ENCODE measurements around the gene NAB2. TPM values are rescaled to one million over a fixed set of nuclear protein-coding genes. Genes with fewer than 3 reads are reported as not detected.

Gene NAB2
- total and polyA plus RNA-seq, 2 of the 8 experiments (the other 6 are each of a cell fraction or from before 2014, with no cell fraction given) = 20.9 to 23.5 TPM

DNA sequence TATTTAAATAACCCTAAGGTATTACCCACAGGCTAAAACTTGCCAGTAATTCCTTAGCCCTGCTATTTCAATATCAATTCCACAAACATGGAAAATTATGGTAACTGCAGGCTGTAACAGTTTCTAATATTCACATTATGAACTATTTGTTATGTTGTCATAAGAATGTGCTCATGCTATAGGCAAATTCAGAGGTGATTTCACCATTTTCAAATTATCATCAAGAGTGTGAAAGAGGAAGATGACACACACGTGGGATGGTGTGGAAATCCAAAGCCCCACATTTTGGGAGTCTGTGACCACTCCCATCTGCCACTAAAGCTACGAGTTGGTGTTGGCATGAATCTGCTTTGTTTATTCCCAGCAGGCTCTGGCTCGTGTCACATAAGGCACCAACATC, 33.1 kb upstream of the NAB2 start:
- H3K27ac ChIP-seq (ENCODE audit: low read depth, low read length) = no peak overlapping the region

More for the DNA sequence above, 33.1 kb upstream of the NAB2 start:
- Histone ChIP-seq H2AK5ac (ENCODE audit: low read depth, low read length) (no peak overlapping the region), H4K8ac (ENCODE audit: extremely low read depth, insufficient read depth, low read length) (no peak overlapping the region), H3K23me2 (ENCODE audit: low read depth, low read length) (no peaks in the 10 kb centered on the region), H3K4me1 (replicated peaks in 1 of 4; ENCODE audit: control insufficient read depth in 3 of 4, insufficient read depth in 4 of 4, low read length in 3 of 4) (no peaks in the 10 kb centered on the region), H3K9ac (replicated peaks in 1 of 4; ENCODE audit: extremely low read depth in 1 of 4, low read depth in 3 of 4, low read length in 3 of 4) (no peak overlapping the region), H2BK15ac (ENCODE audit: low read length) (no peak overlapping the region), H2BK20ac (ENCODE audit: low read length) (no peak overlapping the region), H4K91ac (replicated peaks; ENCODE audit: insufficient read length, low read length) (no peak overlapping the region), H3K23ac (ENCODE audit: insufficient read length) (no peak overlapping the region), H3K56ac (replicated peaks; ENCODE audit: insufficient read length, low read depth, low read length) (no peak overlapping the region), H3K79me1 (ENCODE audit: low read depth, low read length) (no peaks in the 10 kb centered on the region), H4K5ac (ENCODE audit: insufficient read length, low read depth, low read length) (no peak overlapping the region), H3K36me3 (ENCODE audit: control insufficient read depth in 2 of 4, insufficient read depth in 4 of 4, low read length in 3 of 4) (peaks cover 16 to 58% (median 40%) of the 10 kb centered on the region in 4 experiments), H2BK12ac (ENCODE audit: low read depth, low read length) (no peak overlapping the region), H2BK120ac (replicated peaks; ENCODE audit: low read depth, low read length) (no peak overlapping the region), H3K79me2 (ENCODE audit: control insufficient read depth in 1 of 2, insufficient read depth in 2 of 2, low read length in 2 of 2) (no peaks in the 10 kb centered on the region), H2BK5ac (ENCODE audit: low read depth, low read length) (no peak overlapping the region), H3K4ac (replicated peaks; ENCODE audit: insufficient read length, low read depth, low read length) (no peak overlapping the region), H3K9me3 (ENCODE audit: insufficient read depth in 2 of 2, low read depth in 1 of 2, low read length in 1 of 2) (no peaks in the 10 kb centered on the region), H3K14ac (ENCODE audit: insufficient read length) (no peak overlapping the region), H3K27me3 (replicated peaks in 1 of 4; ENCODE audit: control insufficient read depth in 3 of 4, extremely low read depth in 1 of 4, insufficient read depth in 3 of 4, low read length in 3 of 4) (no peaks in the 10 kb centered on the region), H2AFZ (ENCODE audit: low read length) (no peak overlapping the region), H3K18ac (ENCODE audit: extremely low read depth, low read length) (no peak overlapping the region), H4K20me1 (replicated peaks in 1 of 2; ENCODE audit: control insufficient read depth in 1 of 2, insufficient read depth in 2 of 2, low read length in 2 of 2) (no peaks in the 10 kb centered on the region), H3K4me3 (ENCODE audit: extremely low read depth in 1 of 4, insufficient read depth in 2 of 4, low read depth in 3 of 4, low read length in 4 of 4) (no peak overlapping the region), H3K4me2 (ENCODE audit: insufficient read depth in 1 of 2, low read depth in 2 of 2, low read length in 2 of 2) (no peak overlapping the region)
- POLR2A ChIA-PET (ENCODE audit: partially characterized antibody) = interaction anchor here (1.3 to 1.8 kb wide), 3 partner anchors 24 to 56 kb away, joined by 4 to 7 read pairs (median 5); no protein-coding TSS in a partner anchor
- no peak for TF ChIP-seq GABPA (IDR thresholded peaks at IDR 0.05; ENCODE audit: borderline replicate concordance, insufficient read depth, low read length)
- no peak for TF ChIP-seq SP1 (IDR thresholded peaks at IDR 0.05; ENCODE audit: low read depth, low read length)
- no peak for TF ChIP-seq CHD1 (IDR thresholded peaks at IDR 0.05; ENCODE audit: low read depth, low read length)
- no peak for TF ChIP-seq CBX5 (IDR thresholded peaks at IDR 0.05; ENCODE audit: low read depth, low read length)
- no peak for TF ChIP-seq CBX8 (IDR thresholded peaks at IDR 0.05; ENCODE audit: borderline replicate concordance, low read depth, low read length)
- no peak for TF ChIP-seq EP300 (IDR thresholded peaks at IDR 0.05; ENCODE audit: borderline replicate concordance in 1 of 2, low read depth in 2 of 2, low read length in 2 of 2)
- TF ChIP-seq TBP (IDR thresholded peaks at IDR 0.05; ENCODE audit: low read depth, low read length) = no peak
- TF ChIP-seq SIN3A (conservative IDR thresholded peaks at IDR 0.05 in 1 of 2, IDR thresholded peaks at IDR 0.05 in 1 of 2; ENCODE audit: low read depth in 1 of 2, low read length in 2 of 2) = no peak
- no peak for TF ChIP-seq RFX5 (IDR thresholded peaks at IDR 0.05; ENCODE audit: borderline replicate concordance, low read depth, low read length)
- TF ChIP-seq RBBP5 (IDR thresholded peaks at IDR 0.05; ENCODE audit: borderline replicate concordance, low read depth, low read length) = no peak
- no peak for TF ChIP-seq CHD2 (IDR thresholded peaks at IDR 0.05; ENCODE audit: low read length)
- TF ChIP-seq, protein P1, sequence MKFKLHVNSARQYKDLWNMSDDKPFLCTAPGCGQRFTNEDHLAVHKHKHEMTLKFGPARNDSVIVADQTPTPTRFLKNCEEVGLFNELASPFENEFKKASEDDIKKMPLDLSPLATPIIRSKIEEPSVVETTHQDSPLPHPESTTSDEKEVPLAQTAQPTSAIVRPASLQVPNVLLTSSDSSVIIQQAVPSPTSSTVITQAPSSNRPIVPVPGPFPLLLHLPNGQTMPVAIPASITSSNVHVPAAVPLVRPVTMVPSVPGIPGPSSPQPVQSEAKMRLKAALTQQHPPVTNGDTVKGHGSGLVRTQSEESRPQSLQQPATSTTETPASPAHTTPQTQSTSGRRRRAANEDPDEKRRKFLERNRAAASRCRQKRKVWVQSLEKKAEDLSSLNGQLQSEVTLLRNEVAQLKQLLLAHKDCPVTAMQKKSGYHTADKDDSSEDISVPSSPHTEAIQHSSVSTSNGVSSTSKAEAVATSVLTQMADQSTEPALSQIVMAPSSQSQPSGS (IDR thresholded peaks at IDR 0.05; ENCODE audit: low read length) = no peak
- DNase-seq (ENCODE audit: low read depth in 1 of 2, low spot score in 2 of 2) = no peak
- WGBS, 2 experiments (ENCODE audit: extremely low coverage in 1 of 2, insufficient coverage in 1 of 2, insufficient read length in 1 of 2, insufficient replicate concordance in 2 of 2, low coverage in 1 of 2, low lambda C conversion rate in 2 of 2, missing lambda C conversion rate in 1 of 2) = 80% methylated on average over 3 of the region's 3 CpGs; no CpG with 5 or more reads in 1 of the 2 experiments
- no peak for FAIRE-seq
- CTCF ChIA-PET (ENCODE audit: partially characterized antibody) = interaction anchor here (0.6 to 3.2 kb wide), 6 partner anchors 10 to 56 kb away, joined by 3 to 13 read pairs (median 6); partner anchors contain the start of gene STAT6
